Measurements from ENCODE around the gene TBC1D3H.
"Not testable (repeated sequence)": the region's sequence is repeated elsewhere in the genome, so short reads cannot be mapped to it uniquely, and the experiment has no call there.

The TBC1D3H gene

DNA sequence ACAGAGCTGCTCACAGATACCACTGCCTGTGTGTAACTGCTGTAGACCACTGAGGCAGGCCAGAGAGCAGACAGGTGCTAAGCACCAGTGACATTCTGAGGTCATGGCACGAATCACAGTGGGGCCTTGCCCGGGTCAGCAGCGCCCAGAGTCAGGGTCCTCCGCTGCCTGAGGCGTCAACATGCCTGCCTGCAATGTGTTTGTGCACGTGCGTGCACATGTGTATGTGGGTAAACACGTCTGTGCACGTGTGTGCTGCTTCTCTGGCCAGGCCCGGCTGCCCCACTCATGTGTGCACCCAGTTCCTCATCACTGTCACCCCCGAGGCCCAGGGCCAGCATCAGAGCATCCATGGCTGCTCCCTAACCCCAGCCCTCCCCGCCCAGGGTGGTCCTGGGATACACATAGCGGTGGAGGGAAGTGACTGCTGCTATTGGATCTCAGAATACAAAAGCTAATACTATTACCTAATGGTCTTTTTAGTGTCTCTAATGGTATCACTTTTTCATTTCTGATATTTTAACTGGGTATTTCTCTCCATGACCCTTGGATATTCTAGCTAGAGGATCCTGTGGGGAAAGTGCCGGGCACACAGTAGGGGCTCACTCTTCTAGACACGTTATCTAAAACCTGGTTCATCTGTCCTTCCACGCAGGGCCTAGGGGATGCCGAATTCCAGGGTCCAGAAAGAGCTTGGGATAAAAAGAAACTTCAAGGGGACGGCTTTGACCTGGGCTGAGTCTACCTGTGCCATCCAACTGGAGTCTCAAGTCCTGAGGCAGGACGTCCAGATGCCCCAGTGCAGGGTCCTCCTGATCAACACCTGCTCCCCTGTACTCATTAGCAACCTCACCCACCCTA, at the start of gene TBC1D3H:
Gene TBC1D3H (minus strand): TSS at position 51 of the 861 bp plus-strand sequence. CDS start 1,540 bp downstream, outside the sequence.
- not testable (repeated sequence) for DNase-seq (ENCODE audit: low read depth)

DNA sequence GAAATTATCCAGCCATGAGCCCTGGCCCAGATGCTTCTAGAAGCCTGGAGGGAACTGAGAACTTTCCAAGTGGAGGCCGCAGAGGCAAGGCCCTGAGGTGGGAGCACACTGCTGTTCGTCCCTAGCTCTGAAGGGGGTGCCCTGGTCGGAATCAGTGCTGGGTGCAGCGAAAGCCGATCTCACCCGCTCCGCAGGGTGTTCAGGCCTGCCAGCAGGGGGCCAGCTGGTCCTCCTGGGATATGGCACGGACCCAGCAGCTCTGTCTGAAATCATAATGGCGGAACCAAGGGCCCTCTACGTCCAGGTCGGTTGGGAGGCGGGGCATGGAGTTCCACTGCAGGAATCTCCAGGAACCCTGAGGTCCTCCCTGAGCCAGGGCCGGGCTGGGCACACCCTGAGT, 40.7 kb upstream of the TBC1D3H start:
- not testable (repeated sequence) for DNase-seq (ENCODE audit: low read depth)

DNA sequence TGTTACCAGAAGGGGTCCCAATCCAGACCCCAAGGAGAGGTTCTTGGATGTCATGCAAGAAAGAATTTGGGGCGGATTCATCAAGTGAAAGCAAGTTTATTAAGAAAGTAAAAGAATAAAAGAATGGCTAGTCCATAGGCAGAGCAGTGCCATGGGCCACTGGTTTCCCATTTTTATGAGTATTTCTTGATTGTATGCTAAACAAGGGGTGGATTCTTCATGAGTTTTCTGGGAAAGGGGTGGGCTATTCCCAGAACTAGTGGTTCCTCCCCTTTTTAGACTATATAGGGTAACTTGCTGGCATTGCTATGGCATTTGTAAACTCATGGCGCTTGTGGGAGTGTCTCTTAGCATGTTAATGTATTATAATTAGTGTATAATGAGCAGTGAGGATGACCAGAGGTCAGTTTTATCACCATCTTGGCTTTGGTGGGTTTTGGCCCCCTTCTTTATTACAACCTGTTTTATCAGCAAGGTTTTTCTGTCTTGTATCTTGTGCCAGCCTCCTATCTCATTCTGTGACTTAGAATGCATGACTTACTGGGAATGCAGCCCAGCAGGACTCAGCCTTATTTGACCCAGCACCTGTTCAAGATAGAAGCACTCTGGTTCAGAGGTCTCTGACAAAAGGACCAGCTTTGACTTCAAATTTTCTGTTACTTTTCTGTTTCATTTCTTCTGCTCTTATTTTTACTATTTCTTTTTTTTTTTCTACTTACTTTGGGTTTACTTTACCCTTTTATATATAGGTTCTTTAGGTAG, 27.1 kb upstream of the TBC1D3H start:
- DNase-seq (ENCODE audit: low read depth), result not testable (repeated sequence)

DNA sequence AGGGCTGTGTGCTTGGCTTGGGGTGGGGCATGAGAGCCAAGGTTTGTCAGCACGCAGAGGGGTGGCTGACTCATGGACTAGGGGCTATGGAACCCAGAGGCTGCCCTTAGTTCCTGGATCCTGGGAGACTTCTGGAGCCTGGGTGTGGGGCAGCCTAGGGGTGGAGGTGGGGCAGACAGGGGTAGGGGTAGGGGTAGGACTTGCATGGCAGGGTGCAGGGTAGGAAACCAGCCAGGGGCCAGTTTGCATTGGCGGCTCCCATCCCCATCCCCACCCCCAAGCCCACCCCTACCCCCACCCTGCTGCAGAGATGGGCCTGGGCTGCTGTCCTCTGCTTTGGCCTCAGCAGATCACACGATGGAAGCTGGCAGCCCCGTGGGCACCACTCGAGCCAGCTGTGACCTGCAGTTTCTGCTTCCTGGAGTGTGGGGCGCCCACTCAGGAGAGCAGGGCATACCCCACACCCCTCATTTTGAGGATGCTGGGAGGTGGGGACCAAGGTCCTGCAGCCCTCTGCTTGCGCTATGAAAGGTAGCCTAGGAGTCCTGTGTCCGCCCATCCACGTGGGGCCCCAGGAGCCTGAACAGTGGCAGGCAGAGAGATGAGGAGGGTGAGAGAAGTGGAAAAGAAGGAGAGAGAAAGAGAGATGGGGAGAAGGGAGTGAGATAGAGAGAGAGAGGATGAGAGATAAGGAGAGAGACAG, 2.9 kb upstream of the TBC1D3H start:
- not testable (repeated sequence) for DNase-seq (ENCODE audit: low read depth)

DNA sequence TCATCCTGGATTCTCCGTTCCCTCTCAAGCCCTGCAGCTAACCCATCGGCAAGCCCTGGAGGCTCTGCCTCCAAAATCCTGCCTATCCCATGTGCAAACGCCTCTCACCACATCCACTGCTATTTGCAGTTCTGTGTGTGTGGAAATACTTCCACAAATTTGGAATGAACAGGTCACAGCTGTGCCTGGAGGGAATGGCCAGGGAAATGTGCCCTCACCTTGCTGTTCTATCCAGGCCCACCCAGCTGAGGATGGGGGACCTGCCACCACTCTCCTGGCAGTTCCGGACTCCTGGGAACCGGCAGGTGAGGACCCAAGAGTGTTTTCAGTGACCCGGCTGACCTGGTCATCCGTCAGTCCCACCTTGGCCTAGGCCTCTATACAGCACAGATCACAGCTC, 12.3 kb downstream of the TBC1D3H start:
- not testable (repeated sequence) for DNase-seq (ENCODE audit: low read depth)

DNA sequence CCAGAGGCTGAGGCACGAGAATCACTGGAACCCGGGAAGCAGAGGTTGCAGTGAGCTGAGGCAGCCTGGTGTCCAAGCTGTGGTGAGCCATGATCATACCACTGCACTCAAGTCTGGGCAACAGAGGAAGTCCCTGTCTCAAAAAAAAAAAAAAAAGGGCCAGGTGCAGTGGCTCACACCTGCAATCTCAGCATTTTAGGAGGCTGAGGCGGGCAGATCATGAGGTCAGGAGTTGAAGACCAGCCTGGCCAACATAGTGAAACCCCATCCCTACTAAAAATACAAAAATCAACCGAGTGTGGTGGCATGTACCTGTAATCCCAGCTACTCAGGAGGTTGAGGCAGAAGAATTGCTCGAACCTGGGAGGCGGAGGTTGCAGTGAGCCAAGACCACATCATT, 25.7 kb downstream of the TBC1D3H start:
- not testable (repeated sequence) for DNase-seq (ENCODE audit: low read depth)

Data from stimulated activated CD8-positive, alpha-beta memory T cell treated with anti-CD3 and anti-CD28 coated beads, Interleukin-12 subunit alpha, Interleukin-12 subunit beta, amount 100 ng/mL, for 4 hours (primary cell).